Measurements from ENCODE around the gene ATG4B.

GRCh38 chr2:241719093-241719492 is 81.6 kb downstream of the ATG4B start:
- TF ChIP-seq, protein P1, sequence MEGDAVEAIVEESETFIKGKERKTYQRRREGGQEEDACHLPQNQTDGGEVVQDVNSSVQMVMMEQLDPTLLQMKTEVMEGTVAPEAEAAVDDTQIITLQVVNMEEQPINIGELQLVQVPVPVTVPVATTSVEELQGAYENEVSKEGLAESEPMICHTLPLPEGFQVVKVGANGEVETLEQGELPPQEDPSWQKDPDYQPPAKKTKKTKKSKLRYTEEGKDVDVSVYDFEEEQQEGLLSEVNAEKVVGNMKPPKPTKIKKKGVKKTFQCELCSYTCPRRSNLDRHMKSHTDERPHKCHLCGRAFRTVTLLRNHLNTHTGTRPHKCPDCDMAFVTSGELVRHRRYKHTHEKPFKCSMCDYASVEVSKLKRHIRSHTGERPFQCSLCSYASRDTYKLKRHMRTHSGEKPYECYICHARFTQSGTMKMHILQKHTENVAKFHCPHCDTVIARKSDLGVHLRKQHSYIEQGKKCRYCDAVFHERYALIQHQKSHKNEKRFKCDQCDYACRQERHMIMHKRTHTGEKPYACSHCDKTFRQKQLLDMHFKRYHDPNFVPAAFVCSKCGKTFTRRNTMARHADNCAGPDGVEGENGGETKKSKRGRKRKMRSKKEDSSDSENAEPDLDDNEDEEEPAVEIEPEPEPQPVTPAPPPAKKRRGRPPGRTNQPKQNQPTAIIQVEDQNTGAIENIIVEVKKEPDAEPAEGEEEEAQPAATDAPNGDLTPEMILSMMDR (IDR thresholded peaks at IDR 0.05), result no peak
- no peak for TF ChIP-seq POLR2AphosphoS5 (IDR thresholded peaks at IDR 0.05)
